ENCODE results near the gene MILR1. TPM values are rescaled to one million over a fixed set of nuclear protein-coding genes. Genes with fewer than 3 reads are reported as not detected.
"Not testable (repeated sequence)": the region's sequence is repeated elsewhere in the genome, so short reads cannot be mapped to it uniquely, and the experiment has no call there.

Gene MILR1
- polyA plus RNA-seq, 1 donor, result 7.0 TPM

DNA sequence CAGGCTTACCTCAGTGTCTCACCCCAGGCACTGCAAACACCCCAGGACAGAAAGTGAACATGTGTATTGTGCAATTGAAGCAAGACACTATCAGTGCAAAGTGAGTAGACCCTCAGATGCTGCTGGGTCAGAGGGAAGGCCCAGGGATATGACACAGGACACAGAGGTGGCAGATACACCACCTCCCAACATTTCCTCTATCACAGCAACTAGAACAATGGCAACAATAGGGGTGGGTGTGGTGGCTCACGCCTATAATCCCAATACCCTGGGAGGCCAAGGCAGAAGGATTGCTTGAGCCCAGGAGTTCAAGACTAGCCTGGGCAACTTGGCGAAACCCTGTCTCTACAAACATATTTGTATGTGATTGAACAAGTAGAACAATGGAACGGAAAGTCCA lies 22.5 kb downstream of the MILR1 start:
- DNase-seq (ENCODE audit: low read depth), result no peak

- no peak for DNase-seq (ENCODE audit: low read depth)
These were observed 23.6 kb downstream of the MILR1 start for GRCh38 chr17:64472564-64472963.

DNA sequence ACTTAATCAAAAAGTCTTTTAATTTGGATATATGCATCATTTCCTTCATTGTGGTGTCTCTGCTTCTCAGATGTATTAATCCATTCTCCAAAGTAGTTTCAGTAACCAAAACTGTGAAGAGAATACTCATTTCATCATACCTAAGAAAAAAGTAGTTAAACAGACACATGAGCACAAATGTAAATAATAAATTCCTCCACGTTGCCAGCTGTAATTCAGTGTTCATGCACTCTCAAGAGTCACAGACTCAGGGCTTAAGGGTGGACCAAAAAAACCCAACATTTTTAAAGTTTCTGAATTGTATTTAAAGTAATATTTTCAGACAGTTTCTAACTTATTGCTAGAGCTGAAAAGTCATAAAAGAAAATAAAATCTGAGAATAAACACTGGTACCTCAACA lies 28.9 kb downstream of the MILR1 start:
- DNase-seq (ENCODE audit: low read depth), result no peak

DNA sequence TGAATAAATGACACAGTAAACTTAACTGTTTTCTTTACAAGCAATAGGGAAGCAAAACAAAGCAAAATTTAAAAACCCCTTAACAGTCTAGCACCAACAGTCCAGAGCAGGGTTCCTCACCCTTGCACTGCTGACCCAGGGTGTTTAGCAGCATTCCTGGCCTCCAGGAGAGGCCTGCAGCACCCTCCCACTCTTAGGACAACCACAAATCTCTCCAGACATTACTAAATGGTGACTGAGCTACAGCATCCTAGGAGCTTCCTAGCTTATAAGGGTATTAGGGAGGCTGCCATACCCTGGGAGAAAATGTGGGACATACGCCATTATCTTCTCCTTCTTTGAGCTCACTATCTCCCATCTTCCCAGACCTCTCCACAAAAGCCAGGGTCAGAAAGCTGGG lies 32.0 kb downstream of the MILR1 start:
- no peak for DNase-seq (ENCODE audit: low read depth)

- DNase-seq (ENCODE audit: low read depth), result no peak
These were observed 35.5 kb downstream of the MILR1 start for GRCh38 chr17:64484380-64484779.

- no peak for DNase-seq (ENCODE audit: low read depth)
These were observed 39.4 kb downstream of the MILR1 start for GRCh38 chr17:64488301-64488700.

DNA sequence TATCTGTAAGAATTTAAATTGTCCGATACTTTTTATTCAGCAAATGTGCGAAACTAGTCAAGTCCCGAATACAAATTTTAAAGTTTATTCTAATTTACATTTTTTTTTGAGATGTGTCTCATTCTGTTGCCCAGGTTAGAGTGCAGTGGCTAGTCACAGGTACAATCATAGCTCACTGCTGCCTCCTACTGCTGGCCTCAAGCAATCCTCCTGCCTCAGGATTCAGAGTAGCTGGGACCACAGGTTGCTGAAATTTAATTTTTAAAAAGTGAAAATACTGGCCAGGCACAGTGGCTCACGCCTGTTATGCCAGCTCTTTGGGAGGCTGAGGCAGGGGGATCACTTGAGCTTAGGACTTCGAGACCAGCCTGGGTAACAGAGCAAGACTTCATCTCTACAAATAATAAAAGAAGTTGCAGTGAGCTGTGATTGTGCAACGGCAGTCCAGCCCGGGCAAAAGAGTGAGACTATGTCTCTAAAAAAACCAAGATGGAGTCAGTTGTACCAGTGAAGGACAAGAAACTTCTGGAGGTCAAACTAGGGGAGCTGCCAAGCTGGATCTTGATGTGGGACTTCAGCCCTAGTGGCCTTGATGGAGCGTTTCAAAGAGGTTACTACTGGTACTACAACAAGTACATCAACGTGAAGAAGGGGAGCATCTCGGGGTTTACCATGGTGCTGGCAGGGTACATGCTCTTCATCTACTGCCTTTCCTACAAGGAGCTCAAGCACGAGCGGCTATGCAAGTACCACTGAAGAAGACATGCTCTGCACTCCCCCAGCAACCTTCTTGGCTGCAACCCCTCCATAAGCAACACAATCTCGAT lies 42.3 kb downstream of the MILR1 start:
- DNase-seq (ENCODE audit: low read depth), result no peak

DNA sequence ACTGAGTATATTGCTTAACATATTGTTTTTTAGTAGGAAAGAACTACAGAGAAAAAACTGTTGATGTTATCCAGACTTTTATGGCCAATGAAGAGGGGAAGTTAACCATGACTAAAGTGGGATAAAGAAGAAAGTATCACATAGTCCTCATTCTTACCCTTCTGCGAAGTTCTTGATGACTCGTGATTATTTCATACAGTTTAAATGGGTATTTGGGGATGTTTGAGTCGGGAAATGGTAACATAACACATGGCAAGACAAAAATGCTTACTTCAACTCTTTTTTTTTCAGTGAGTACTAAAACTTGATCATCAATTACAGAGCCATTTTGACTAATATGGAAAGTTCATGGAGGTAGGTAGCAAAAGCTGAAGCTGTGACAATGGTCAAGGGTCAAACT lies 43.1 kb downstream of the MILR1 start:
- no peak for DNase-seq (ENCODE audit: low read depth)

DNA sequence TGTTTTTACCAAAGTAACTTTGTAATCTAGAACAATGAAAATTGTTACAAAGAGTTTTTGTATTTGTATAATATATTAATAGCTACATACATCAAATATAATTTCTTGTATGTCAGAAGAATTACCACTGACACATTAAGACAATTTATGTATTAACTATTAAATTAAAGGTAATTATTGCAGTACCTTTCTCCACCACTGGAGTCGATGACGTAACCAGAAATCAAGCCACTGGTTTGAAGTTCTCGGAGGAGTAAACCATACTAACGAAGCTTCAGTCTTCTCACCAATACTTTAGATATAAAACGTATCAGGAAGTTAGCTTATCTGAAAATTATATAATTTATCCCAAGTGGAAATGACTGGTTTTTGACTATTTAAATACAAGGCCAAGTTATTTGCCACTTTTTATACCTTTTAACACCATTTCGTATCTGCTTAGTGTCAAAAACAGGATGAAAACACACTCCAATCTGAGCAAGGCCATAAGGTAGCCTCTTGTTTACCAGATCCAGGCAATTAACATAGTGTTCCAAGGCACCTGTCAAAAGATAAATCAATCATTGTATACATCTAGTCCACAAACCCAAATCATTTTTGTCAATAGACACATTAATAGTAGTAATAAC lies 43.7 kb downstream of the MILR1 start:
- no peak for DNase-seq (ENCODE audit: low read depth)

DNA sequence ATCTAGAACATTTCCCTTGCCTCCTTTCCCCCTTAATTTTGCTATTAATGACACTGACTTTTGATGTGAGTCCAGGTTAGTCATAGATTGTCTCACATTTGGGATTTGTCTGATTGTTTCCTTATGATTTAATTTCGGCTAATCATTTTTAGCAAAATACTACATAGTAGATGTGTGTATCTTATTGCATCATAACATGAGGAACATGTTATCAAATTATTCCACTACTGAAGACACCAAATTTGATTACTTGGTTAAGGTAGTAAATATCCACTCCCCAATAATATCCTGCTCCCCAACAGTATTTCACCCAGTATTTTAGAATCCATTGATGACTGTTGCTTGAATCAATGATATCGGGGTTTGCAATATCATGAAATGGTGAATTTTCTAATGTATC lies 45.2 kb downstream of the MILR1 start:
- DNase-seq (ENCODE audit: low read depth), result no peak

GRCh38 chr17:64495300-64495699 lies 46.4 kb downstream of the MILR1 start:
- DNase-seq (ENCODE audit: low read depth), result not testable (repeated sequence)

DNA sequence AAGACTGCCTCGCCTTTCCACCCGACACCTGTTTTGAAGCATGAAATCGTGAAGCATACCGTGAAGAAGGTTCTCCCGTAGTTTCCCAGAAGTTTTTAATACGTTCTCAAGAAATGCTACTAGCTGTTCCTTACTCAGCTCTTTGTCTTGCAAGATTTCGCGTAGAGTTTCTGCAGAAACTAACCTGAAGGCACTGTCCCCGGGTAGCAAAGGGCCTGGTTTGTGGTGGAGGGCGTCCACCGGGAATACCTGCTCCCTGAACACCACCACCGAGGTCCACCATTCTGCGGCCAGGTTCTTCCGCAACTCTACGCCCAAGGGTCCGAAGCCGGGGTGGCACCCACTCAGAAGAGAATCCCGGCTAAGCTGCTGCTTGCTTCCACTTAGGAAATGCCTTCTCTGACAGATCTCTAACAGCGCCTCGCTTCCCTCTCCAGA lies 47.5 kb downstream of the MILR1 start:
- no peak for DNase-seq (ENCODE audit: low read depth)

DNA sequence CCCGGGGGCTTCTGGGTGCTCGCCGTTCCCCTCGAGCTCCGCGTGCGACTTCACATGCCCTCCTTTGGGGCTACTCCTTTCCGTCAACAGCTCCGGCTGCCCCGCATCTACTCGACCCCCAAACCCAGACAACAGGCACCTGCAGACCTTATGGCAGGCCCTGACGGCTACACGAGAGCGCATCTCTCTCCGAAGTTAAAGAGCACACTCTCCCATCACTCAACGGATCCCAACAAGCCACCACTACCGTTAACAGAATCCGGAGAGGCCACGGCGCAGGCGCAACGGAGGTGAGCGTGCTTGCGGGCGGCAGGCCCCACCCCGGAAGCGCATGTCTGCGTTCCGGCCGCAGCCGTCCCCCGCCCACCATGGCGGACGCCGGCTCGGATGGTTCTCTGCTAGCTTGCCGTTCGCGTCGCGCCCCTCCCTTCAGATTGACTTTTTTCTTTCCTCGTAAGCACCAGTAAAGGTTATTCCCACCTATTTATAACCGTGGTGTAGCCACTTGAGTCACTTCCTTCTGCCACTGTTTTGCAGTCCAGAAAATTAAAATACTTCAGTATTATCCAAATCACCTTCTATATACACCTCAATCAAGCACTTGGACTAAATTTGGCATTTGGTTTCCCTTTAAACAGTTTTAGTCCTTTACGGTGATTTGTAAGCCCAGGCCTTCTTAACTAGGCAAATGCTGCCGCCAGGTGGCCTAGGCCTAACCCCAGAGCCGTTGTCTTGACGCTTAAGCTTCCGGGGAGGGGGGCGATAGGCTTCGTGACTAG lies 48.1 kb downstream of the MILR1 start, which contains the start of gene POLG2:
Gene POLG2, minus strand, starts transcription at position 269 of the 779 bp plus-strand sequence. Its CDS starts 86 bp downstream, at position 183.
- peak; percentile 80 for DNase-seq (ENCODE audit: low read depth)

DNA sequence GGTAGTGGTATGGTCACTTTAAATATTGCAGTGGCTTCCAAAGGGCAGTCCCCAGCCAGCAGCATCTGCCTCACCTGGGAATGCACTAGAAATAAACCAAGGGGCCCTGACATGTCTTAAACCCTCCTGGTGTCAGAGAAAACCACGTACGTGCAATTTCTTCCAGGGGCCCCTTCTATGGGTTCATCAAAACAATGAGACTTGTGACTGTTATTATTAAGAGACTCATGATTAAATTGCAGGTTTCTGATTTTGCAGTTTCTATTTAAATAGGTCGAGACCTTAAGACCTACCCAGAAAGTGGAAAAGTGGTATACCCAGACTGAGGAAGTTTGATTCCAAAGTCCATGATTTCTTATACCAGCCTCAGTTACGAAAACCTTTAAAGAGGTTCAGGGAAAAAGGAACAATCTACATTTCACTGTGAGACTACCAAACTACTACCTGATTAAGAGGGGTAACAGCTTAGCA lies 48.7 kb downstream of the MILR1 start:
- DNase-seq (ENCODE audit: low read depth), result no peak

- DNase-seq (ENCODE audit: low read depth), result no peak
These were observed 49.6 kb downstream of the MILR1 start for GRCh38 chr17:64498308-64499203.

DNA sequence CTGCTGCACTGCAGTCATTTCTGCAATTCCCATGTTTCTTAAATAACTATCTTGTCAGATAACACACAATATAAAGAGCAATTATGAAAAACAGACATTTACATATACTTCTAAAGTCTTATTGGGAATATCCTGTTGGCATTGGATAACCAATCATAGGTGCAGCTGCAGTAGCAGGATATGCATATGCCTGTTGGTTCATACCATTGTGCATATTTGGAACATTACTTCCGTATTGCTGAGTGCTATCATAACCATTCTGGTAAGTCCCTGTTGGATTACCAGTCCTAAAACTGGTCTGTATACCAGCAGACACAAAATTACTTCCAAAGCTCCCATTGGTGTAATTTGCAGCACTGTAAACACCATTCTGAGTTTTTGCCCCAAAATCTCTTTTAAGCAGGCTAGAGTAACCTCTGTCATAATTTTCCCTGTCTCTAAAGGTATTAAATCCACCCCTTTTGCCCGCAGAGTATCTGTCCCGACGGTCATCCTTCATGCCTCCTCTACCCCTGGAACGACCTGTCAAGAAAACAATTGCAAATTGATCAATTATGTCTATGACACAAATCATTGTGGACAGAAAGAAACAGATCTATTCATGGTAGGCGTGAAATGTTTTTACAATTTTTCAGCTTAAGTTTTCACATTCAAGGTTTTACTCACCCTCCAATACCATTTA lies 51.0 kb downstream of the MILR1 start:
- no peak for DNase-seq (ENCODE audit: low read depth)

GRCh38 chr17:64500487-64500859 lies 51.6 kb downstream of the MILR1 start:
- DNase-seq (ENCODE audit: low read depth), result no peak

DNA sequence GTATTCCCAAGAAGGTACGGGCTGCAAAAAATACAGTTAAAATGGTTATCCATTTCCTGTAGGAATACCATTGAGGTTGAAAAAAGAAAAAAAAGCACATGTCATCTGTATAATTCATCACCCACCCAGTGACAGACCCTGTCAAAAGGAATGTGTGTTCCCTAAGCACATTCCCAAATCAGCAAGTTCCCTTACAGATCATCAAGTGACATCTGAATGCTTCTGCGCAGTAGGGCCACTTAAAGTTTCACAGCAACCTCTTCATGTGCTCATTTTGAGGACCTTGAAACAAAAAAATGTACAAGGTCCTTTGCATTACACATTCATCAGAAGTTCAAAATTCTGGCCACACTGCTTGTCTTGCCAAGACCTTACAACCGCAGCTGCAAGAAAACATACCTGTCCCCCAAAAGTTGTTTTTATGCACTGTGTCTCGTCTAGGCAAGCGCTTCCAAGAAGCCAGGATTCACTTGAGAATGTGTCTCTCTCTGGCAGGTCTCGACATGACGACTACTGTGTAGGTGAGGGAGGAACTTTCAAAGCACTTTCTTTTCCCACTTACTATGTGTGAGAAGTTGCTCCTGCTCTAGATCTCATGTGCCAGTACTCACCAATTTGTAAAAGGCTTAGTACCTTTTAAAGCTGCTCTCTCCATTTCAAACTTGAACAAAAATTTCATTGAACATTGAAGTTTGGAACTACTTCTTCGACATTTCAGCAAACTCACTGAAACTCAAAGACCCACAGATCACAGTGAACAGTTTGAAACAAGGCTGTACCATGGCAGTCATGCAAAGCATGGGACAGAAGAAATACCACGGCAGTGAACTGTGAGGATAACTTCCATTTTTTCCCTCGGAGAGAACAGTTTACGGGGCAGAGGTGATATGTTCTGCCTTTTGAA lies 52.2 kb downstream of the MILR1 start:
- DNase-seq (ENCODE audit: low read depth), result no peak

GRCh38 chr17:64502021-64502420 lies 53.1 kb downstream of the MILR1 start:
- DNase-seq (ENCODE audit: low read depth), result no peak

GRCh38 chr17:64502809-64503208 lies 53.9 kb downstream of the MILR1 start:
- DNase-seq (ENCODE audit: low read depth), result no peak

All from forelimb muscle (tissue), 1 donor.